ENCODE results near the gene GPR89A.

The GPR89A gene

DNA sequence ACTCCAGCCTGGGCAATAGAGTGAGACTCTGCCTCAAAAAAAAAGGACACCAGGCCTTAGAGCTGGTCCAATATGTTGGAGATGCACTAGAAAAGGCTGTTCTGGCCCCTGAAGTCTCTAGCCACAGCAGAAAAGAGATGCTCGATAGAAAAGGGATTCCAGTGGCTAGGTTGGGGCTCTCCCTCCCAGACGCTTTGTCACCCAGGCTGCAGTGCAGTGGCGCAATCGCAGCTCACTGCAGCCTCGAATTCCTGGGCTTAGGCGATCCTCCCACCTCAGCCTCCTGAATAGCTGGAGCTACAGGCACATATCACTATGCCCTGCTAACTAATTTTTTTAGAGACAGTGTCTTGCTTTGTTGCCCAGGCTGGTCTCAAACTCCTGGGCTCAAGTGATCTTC is 81.1 kb downstream of the GPR89A start:
- no peak overlapping the region for H3K4me2 ChIP-seq (ENCODE audit: low read length)
- WGBS (ENCODE audit: extremely low coverage, insufficient coverage, low lambda C conversion rate): no CpG with 5 or more reads among the region's 6 CpGs
- H3K79me2 ChIP-seq (ENCODE audit: control insufficient read depth, insufficient read depth, low read length): no peaks in the 10 kb centered on the region
- H3K4ac ChIP-seq (ENCODE audit: low read depth, low read length): no peak overlapping the region
- H3K56ac ChIP-seq (ENCODE audit: low read length): no peak overlapping the region
- H3K18ac ChIP-seq (ENCODE audit: low read length): no peak overlapping the region
- H3K4me1 ChIP-seq (ENCODE audit: control insufficient read depth, low read depth, low read length): peaks cover 2% of the 10 kb centered on the region
- no peak overlapping the region for H4K5ac ChIP-seq (ENCODE audit: low read length)
- H3K9ac ChIP-seq (ENCODE audit: low read length): no peak overlapping the region
- no peak overlapping the region for H4K8ac ChIP-seq (ENCODE audit: low read depth, low read length)
- no peaks in the 10 kb centered on the region for H3K79me1 ChIP-seq (ENCODE audit: low read length)
- no peaks in the 10 kb centered on the region for H3K36me3 ChIP-seq (ENCODE audit: control insufficient read depth, insufficient read depth, low read length)
- H3K27ac ChIP-seq (ENCODE audit: low read depth, low read length): no peak overlapping the region
- H3K23ac ChIP-seq (ENCODE audit: low read length): no peak overlapping the region
- no peak for DNase-seq
- no peak overlapping the region for H2BK120ac ChIP-seq (ENCODE audit: low read depth, low read length)
- H2AK5ac ChIP-seq (ENCODE audit: low read length): no peak overlapping the region
- no peaks in the 10 kb centered on the region for H3K27me3 ChIP-seq (ENCODE audit: insufficient read depth, low read length, poor library complexity)
- H3K4me3 ChIP-seq (ENCODE audit: low read length): no peak overlapping the region
- H2BK5ac ChIP-seq (ENCODE audit: low read length): no peak overlapping the region
- no peak overlapping the region for H2BK15ac ChIP-seq (replicated peaks; ENCODE audit: low read depth)

DNA sequence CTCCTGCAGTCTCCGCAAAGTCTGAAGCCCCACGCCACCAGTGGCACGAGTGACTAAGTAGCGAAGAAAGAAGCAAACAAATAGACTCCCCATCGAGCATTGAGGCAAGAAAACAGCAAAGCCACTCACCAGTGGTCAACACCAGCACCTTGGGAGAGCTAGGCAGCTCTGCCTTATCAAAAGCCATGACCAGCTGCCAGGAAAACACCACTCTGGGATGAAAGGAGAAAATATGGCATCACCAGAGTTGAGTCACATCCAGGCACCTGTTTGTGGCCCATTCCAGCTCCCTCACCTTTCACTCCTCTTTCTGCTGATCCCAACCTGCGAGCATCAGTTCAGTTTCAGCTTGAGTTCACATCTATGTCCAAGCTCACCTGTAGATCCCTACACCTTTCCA is 82.1 kb downstream of the GPR89A start:
- no peaks in the 10 kb centered on the region for H3K79me1 ChIP-seq (ENCODE audit: low read length)
- no peak overlapping the region for H2BK5ac ChIP-seq (ENCODE audit: low read length)
- H3K4me3 ChIP-seq (ENCODE audit: low read length): no peak overlapping the region
- no peak overlapping the region for H2BK120ac ChIP-seq (ENCODE audit: low read depth, low read length)
- H4K8ac ChIP-seq (ENCODE audit: low read depth, low read length): no peak overlapping the region
- H3K4me2 ChIP-seq (ENCODE audit: low read length): no peak overlapping the region
- WGBS (ENCODE audit: extremely low coverage, insufficient coverage, low lambda C conversion rate): no CpG with 5 or more reads among the region's 6 CpGs
- H3K23ac ChIP-seq (ENCODE audit: low read length): no peak overlapping the region
- no peaks in the 10 kb centered on the region for H3K27me3 ChIP-seq (ENCODE audit: insufficient read depth, low read length, poor library complexity)
- DNase-seq: no peak
- no peak overlapping the region for H3K9ac ChIP-seq (ENCODE audit: low read length)
- no peak overlapping the region for H4K5ac ChIP-seq (ENCODE audit: low read length)
- H2BK15ac ChIP-seq (replicated peaks; ENCODE audit: low read depth): no peak overlapping the region
- H3K27ac ChIP-seq (ENCODE audit: low read depth, low read length): no peak overlapping the region
- H3K4me1 ChIP-seq (ENCODE audit: control insufficient read depth, low read depth, low read length): peaks cover 2% of the 10 kb centered on the region
- H3K79me2 ChIP-seq (ENCODE audit: control insufficient read depth, insufficient read depth, low read length): no peaks in the 10 kb centered on the region
- no peak overlapping the region for H3K18ac ChIP-seq (ENCODE audit: low read length)
- no peak overlapping the region for H2AK5ac ChIP-seq (ENCODE audit: low read length)
- no peaks in the 10 kb centered on the region for H3K36me3 ChIP-seq (ENCODE audit: control insufficient read depth, insufficient read depth, low read length)
- H3K56ac ChIP-seq (ENCODE audit: low read length): no peak overlapping the region
- H3K4ac ChIP-seq (ENCODE audit: low read depth, low read length): no peak overlapping the region

DNA sequence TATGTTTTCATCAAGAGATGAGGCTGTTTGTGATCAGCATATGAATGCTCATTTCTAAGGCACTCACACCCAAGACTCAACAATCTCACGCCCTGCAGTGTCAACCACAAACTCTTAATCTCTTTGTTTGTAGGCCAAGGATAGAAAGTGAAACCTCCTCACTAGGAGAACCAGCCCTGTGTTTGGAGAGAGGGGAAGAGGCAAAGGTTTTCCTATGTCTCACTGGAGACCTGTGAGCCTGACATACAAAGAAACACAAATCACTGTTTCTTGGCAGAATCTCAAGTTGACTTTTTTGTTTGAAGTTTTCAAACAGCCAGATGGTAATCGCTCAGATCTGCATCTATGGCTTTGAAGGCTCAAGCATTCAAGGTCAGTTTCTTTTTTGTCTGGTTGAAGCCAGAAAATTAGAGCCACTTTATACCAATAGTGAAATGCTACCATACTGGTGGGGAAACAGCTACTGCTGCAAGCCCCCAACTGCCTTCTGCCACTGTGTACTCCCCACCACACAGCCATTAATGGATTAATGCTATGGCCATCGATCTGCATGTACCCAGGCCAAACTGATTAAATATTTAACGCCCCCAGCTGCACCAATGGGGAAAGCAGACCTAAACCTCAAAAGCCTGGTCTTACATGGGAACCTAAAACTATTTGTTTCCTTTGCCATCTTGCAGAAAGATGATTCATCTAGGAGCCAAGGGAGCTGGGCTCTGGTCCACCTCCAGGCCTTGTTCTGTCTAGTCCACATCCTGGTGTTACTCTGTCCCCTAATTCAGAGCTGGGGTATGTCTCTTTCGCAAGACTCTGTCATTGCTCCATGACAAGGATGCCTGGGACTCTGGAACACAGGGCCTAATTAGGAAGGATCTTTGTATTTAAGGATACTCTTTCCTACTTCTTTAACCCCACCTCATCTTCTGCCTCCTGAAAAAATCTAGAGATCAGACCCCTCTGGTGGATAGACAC is 83.1 kb downstream of the GPR89A start:
- H3K79me1 ChIP-seq (ENCODE audit: low read length): no peaks in the 10 kb centered on the region
- H3K4me3 ChIP-seq (ENCODE audit: low read length): no peak overlapping the region
- DNase-seq: peak; percentile 54
- no peak overlapping the region for H4K5ac ChIP-seq (ENCODE audit: low read length)
- H3K18ac ChIP-seq (ENCODE audit: low read length): no peak overlapping the region
- no peaks in the 10 kb centered on the region for H3K36me3 ChIP-seq (ENCODE audit: control insufficient read depth, insufficient read depth, low read length)
- no peak overlapping the region for H3K4me2 ChIP-seq (ENCODE audit: low read length)
- no peak overlapping the region for H3K4ac ChIP-seq (ENCODE audit: low read depth, low read length)
- H3K9ac ChIP-seq (ENCODE audit: low read length): no peak overlapping the region
- H2BK15ac ChIP-seq (replicated peaks; ENCODE audit: low read depth): no peak overlapping the region
- H3K79me2 ChIP-seq (ENCODE audit: control insufficient read depth, insufficient read depth, low read length): no peaks in the 10 kb centered on the region
- no peaks in the 10 kb centered on the region for H3K27me3 ChIP-seq (ENCODE audit: insufficient read depth, low read length, poor library complexity)
- no peak overlapping the region for H3K56ac ChIP-seq (ENCODE audit: low read length)
- H3K4me1 ChIP-seq (ENCODE audit: control insufficient read depth, low read depth, low read length): peaks cover 2% of the 10 kb centered on the region
- WGBS (ENCODE audit: extremely low coverage, insufficient coverage, low lambda C conversion rate): no CpG with 5 or more reads among the region's 5 CpGs
- no peak overlapping the region for H2BK120ac ChIP-seq (ENCODE audit: low read depth, low read length)
- no peak overlapping the region for H3K23ac ChIP-seq (ENCODE audit: low read length)
- H3K27ac ChIP-seq (ENCODE audit: low read depth, low read length): no peak overlapping the region
- no peak overlapping the region for H4K8ac ChIP-seq (ENCODE audit: low read depth, low read length)
- H2AK5ac ChIP-seq (ENCODE audit: low read length): no peak overlapping the region
- no peak overlapping the region for H2BK5ac ChIP-seq (ENCODE audit: low read length)

DNA sequence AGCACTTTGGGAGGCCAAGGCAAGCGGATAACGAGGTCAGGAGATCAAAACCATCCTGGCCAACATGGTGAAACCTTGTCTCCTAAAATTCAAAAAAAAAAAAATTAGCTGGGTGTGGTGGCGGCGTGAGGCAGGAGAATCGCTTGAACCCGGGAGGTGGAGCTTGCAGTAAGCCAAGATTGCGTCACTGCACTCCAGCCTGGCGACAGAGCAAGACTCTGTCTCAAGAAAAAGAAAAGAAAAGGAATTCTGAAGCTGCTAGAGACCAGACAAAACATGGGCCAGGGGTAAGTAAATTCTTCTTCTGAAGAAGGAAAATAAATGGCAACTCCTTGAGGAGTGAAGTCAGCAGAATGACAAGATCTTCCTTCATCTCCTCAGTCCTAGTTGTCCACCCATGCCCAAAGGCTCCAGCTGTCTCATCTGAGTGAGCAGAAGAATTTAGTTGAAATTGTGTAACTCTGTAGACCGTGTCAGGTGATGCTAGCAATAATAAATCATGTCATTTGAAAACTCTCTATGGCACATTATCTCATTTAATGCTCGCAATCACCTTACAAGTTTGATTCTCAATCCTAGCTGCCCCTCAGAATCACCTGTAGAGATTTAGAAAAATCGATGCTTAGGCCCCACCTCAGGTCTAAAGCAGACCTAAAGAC is 85.1 kb downstream of the GPR89A start:
- no peak overlapping the region for H2AK5ac ChIP-seq (ENCODE audit: low read length)
- DNase-seq: no peak
- H4K8ac ChIP-seq (ENCODE audit: low read depth, low read length): no peak overlapping the region
- H4K5ac ChIP-seq (ENCODE audit: low read length): no peak overlapping the region
- H3K4ac ChIP-seq (ENCODE audit: low read depth, low read length): no peak overlapping the region
- H3K27me3 ChIP-seq (ENCODE audit: insufficient read depth, low read length, poor library complexity): no peaks in the 10 kb centered on the region
- no peak overlapping the region for H3K23ac ChIP-seq (ENCODE audit: low read length)
- WGBS (ENCODE audit: extremely low coverage, insufficient coverage, low lambda C conversion rate): no CpG with 5 or more reads among the region's 11 CpGs
- H3K18ac ChIP-seq (ENCODE audit: low read length): no peak overlapping the region
- no peak overlapping the region for H3K27ac ChIP-seq (ENCODE audit: low read depth, low read length)
- H3K56ac ChIP-seq (ENCODE audit: low read length): no peak overlapping the region
- H3K4me1 ChIP-seq (ENCODE audit: control insufficient read depth, low read depth, low read length): peaks cover 2% of the 10 kb centered on the region
- H2BK15ac ChIP-seq (replicated peaks; ENCODE audit: low read depth): no peak overlapping the region
- H3K79me1 ChIP-seq (ENCODE audit: low read length): no peaks in the 10 kb centered on the region
- no peak overlapping the region for H2BK120ac ChIP-seq (ENCODE audit: low read depth, low read length)
- no peak overlapping the region for H3K4me2 ChIP-seq (ENCODE audit: low read length)
- H3K36me3 ChIP-seq (ENCODE audit: control insufficient read depth, insufficient read depth, low read length): no peaks in the 10 kb centered on the region
- H3K79me2 ChIP-seq (ENCODE audit: control insufficient read depth, insufficient read depth, low read length): no peaks in the 10 kb centered on the region
- no peak overlapping the region for H3K4me3 ChIP-seq (ENCODE audit: low read length)
- H2BK5ac ChIP-seq (ENCODE audit: low read length): no peak overlapping the region
- H3K9ac ChIP-seq (ENCODE audit: low read length): no peak overlapping the region

DNA sequence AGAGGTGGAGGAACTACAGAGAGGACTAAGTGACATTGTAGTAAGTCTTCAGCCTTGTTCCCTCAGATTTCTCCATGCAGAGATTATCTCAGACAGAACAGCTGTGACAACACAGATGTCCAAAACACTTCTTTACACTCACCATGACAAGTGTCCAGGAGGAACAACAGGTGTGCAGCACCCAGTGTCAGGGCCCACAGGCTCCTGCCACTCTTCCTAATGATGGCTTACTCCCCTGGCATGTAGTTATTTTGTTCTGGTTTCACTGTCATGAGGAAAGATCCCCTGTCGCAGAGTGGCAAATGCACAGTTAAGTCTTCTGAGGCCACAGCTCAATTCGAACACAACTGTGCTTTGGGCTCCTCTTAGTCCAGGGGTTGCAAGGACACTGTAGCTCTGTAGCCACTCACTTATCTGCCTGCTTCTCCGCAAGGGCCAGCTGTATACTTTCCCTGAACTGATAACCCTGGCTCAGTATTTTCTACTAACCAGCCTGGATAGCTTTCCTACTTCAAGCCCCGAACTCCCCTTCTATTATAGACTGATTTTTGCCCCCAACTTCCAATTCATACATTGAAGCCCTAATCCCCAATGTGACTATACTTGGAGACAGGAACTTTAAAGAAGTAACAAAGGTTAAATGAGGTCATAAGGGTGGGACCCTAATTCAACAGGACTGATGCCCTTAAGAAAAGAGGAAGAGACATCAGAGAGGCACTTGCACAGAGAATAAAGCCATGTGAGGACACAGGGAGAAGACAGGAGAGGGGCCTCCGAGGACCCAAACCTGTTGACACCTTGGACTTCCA is 88.2 kb downstream of the GPR89A start:
- H3K4me1 ChIP-seq (ENCODE audit: control insufficient read depth, low read depth, low read length): no peaks in the 10 kb centered on the region
- H3K27me3 ChIP-seq (ENCODE audit: insufficient read depth, low read length, poor library complexity): no peaks in the 10 kb centered on the region
- H3K56ac ChIP-seq (ENCODE audit: low read length): no peak overlapping the region
- H3K4me2 ChIP-seq (ENCODE audit: low read length): no peak overlapping the region
- no peak overlapping the region for H2BK120ac ChIP-seq (ENCODE audit: low read depth, low read length)
- H3K27ac ChIP-seq (ENCODE audit: low read depth, low read length): no peak overlapping the region
- WGBS (ENCODE audit: extremely low coverage, insufficient coverage, low lambda C conversion rate): no CpG with 5 or more reads among the region's 5 CpGs
- H3K18ac ChIP-seq (ENCODE audit: low read length): no peak overlapping the region
- no peaks in the 10 kb centered on the region for H3K36me3 ChIP-seq (ENCODE audit: control insufficient read depth, insufficient read depth, low read length)
- no peak overlapping the region for H2BK5ac ChIP-seq (ENCODE audit: low read length)
- DNase-seq: no peak
- no peak overlapping the region for H2AK5ac ChIP-seq (ENCODE audit: low read length)
- H4K5ac ChIP-seq (ENCODE audit: low read length): no peak overlapping the region
- H2BK15ac ChIP-seq (replicated peaks; ENCODE audit: low read depth): no peak overlapping the region
- no peak overlapping the region for H3K4me3 ChIP-seq (ENCODE audit: low read length)
- H3K79me2 ChIP-seq (ENCODE audit: control insufficient read depth, insufficient read depth, low read length): no peaks in the 10 kb centered on the region
- no peaks in the 10 kb centered on the region for H3K79me1 ChIP-seq (ENCODE audit: low read length)
- H4K8ac ChIP-seq (ENCODE audit: low read depth, low read length): no peak overlapping the region
- no peak overlapping the region for H3K9ac ChIP-seq (ENCODE audit: low read length)
- no peak overlapping the region for H3K23ac ChIP-seq (ENCODE audit: low read length)
- no peak overlapping the region for H3K4ac ChIP-seq (ENCODE audit: low read depth, low read length)

Measured in mesendoderm (in vitro differentiated cells).